Ascending aorta (tissue), 2 donors: ENCODE data around the gene SDK2. TPM values are rescaled to one million over a fixed set of nuclear protein-coding genes. Genes with fewer than 3 reads are reported as not detected.

Experiments used
- DNase-seq, 2 donors: peaks; one replicate each; pipeline ENCODE4 v3.0.0-alpha.2; 2019; ENCODE audit warnings: low spot score in 2 of 2
- H3K27ac ChIP-seq, 2 donors: fragments of 200-600 bp; sonication (generic); one replicate each; pipeline ENCODE4 v1.5.1; 2016 to 2017; ENCODE audit warnings: mild to moderate bottlenecking in 1 of 2
- H3K27me3 ChIP-seq: fragments of 200-600 bp; sonication (generic); one replicate; pipeline ENCODE4 v1.5.1; 2017
- H3K36me3 ChIP-seq, 2 donors: fragments of 200-600 bp; sonication (generic); one replicate each; pipeline ENCODE4 v1.5.1; 2016
- H3K4me1 ChIP-seq, 2 donors: fragments of 200-600 bp; sonication (generic); one replicate each; pipeline ENCODE4 v1.5.1; 2016 to 2017; ENCODE audit warnings: mild to moderate bottlenecking in 1 of 2
- H3K4me3 ChIP-seq, 2 donors: fragments of 200-600 bp; sonication (generic); one replicate each; pipeline ENCODE4 v1.5.1; 2016 to 2017; ENCODE audit warnings: mild to moderate bottlenecking in 1 of 2
- H3K9me3 ChIP-seq, 2 donors: fragments of 200-600 bp; sonication (generic); one replicate each; pipeline ENCODE4 v1.5.1; 2016
- intact Hi-C: fragments of 100-400 bp; cut with DNase I; formaldehyde crosslinking; loops from one replicate; pipeline ENCODE4 v1.15.1; 2023
- total RNA-seq: library from RNA; depleted of rRNA; stranded (reverse); fragments of >200 nt; gene quantifications from one replicate; pipeline ENCODE4 v1.1.0, GENCODE V29; 2016
- TF ChIP-seq, protein P1 (sequence below), 3 experiments: fragments of 200-600 bp in 2 of 3; fragments of 450-650 bp in 1 of 3; sonication (generic) in 2 of 3; IDR thresholded peaks; one replicate each; pipeline ENCODE4 v1.5.1; 2016 to 2019; ENCODE audit warnings: antibody characterized with exemption in 3 of 3, mild to moderate bottlenecking in 1 of 3, moderate library complexity in 1 of 3

SDK2 gene
- total RNA-seq, 1 donor from 2014 or later, result 8.1 TPM

DNA sequence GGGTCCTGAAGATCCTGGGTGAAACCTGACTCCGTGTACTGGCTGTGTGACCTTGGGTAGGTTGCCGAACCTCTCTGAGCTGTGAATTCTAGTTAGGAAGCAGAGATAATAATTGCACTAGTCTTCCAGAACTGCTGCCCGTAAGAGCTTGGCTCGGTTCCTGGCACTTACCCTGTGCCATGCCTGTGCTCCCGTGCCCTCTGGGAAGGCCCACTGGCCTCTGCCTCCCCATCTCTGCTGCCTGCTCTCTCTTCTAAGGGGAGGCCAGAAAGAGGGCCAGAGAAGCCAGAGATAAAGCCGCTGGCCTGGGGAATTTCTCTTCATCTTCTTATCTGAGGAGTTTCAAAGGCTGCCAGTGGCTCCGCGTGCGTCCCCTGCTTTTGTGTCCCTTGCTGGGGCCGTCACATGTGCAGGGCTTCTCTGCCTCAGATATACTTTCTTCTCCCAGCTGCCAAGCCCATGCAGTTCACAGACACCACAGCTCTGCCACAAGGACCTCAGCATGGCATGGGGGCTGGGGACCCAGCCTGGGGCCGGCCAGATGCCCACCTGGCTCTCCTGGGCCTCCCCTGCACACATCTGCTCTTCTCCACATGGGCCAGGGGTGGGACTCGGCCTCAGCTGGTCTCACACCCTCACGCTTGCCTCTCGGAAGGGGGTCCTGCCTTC, 145.2 kb downstream of the SDK2 start:
- no peak overlapping the region for H3K4me3 ChIP-seq
- no peaks in the 10 kb centered on the region for H3K27me3 ChIP-seq
- no peak overlapping the region for H3K27ac ChIP-seq
- DNase-seq, result no peak
- H3K36me3 ChIP-seq, result no peaks in the 10 kb centered on the region
- H3K9me3 ChIP-seq, result no peaks in the 10 kb centered on the region
- TF ChIP-seq, protein P1, sequence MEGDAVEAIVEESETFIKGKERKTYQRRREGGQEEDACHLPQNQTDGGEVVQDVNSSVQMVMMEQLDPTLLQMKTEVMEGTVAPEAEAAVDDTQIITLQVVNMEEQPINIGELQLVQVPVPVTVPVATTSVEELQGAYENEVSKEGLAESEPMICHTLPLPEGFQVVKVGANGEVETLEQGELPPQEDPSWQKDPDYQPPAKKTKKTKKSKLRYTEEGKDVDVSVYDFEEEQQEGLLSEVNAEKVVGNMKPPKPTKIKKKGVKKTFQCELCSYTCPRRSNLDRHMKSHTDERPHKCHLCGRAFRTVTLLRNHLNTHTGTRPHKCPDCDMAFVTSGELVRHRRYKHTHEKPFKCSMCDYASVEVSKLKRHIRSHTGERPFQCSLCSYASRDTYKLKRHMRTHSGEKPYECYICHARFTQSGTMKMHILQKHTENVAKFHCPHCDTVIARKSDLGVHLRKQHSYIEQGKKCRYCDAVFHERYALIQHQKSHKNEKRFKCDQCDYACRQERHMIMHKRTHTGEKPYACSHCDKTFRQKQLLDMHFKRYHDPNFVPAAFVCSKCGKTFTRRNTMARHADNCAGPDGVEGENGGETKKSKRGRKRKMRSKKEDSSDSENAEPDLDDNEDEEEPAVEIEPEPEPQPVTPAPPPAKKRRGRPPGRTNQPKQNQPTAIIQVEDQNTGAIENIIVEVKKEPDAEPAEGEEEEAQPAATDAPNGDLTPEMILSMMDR (IDR thresholded peaks at IDR 0.05), result no peak
- no peaks in the 10 kb centered on the region for H3K4me1 ChIP-seq
- intact Hi-C loops, result no loop called here

DNA sequence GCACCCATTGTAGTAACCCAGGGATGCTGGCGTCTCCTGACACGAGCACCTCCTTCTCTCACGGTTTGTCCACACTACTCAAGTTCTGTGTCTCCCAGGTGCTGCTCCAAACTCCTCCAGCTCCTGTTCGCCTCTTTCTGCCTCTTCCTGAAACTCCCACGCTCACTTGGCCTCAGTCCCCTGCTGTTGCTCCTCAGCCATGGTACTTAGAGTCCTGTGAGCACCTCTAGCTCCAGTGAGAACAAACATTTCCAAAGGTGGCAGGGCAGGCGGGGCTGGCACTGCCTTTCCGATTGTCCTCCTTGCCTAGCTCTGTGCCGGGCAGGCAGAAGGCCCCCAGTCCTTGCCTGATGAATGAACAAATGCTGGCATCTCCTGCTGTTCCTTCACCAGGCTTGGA, 146.1 kb downstream of the SDK2 start:
- H3K4me3 ChIP-seq, result no peak overlapping the region
- no peak for DNase-seq
- H3K27ac ChIP-seq, result no peak overlapping the region
- no peaks in the 10 kb centered on the region for H3K36me3 ChIP-seq
- H3K27me3 ChIP-seq, result no peaks in the 10 kb centered on the region
- intact Hi-C loops, result no loop called here
- no peaks in the 10 kb centered on the region for H3K4me1 ChIP-seq
- TF ChIP-seq, protein P1 (IDR thresholded peaks at IDR 0.05), result no peak
- no peaks in the 10 kb centered on the region for H3K9me3 ChIP-seq

DNA sequence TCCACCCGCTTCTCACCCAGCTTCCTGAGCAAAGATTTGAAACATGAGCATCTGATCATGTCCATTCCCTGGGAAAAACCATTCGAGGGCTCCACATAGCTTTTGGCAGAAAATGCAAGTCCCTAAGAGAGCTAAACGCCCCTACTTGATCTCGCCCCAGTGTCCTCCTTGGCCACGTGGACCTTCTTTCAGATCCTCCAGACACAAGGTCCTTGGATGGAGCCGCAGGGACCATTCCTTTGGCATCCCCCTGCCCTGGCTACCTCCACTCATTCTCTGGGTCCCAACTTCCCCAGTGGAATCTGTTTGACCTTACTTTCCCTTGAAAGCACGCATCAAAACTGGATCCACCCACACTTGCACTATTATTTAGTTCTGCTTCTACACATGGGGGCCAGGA, 146.5 kb downstream of the SDK2 start:
- H3K4me1 ChIP-seq, result no peaks in the 10 kb centered on the region
- no peaks in the 10 kb centered on the region for H3K27me3 ChIP-seq
- intact Hi-C loops, result no loop called here
- no peak overlapping the region for H3K4me3 ChIP-seq
- no peak for DNase-seq
- no peaks in the 10 kb centered on the region for H3K9me3 ChIP-seq
- TF ChIP-seq, protein P1 (IDR thresholded peaks at IDR 0.05), result no peak
- H3K36me3 ChIP-seq, result no peaks in the 10 kb centered on the region
- no peak overlapping the region for H3K27ac ChIP-seq

DNA sequence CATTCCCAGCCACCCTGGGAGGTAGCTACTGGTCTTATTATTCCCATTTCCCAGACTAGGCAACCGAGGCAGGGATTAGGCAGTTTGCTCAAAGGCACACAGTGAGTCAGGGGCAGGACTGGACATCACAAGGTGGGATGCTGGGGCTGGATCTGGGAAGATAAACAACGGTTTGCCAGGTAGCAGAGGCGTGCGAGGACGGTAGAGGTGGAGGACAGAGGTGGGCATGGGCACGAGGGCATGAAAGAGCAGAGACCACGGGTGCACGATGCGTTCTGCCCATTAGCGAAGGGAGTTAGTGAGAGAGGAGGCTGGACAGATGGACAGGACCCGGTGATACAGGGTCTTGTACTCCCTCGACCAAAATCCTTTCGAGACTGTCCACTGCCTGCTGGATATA, 148.0 kb downstream of the SDK2 start:
- TF ChIP-seq, protein P1 (IDR thresholded peaks at IDR 0.05), result no peak
- no peak overlapping the region for H3K27ac ChIP-seq
- no peak for DNase-seq
- no peak overlapping the region for H3K4me3 ChIP-seq
- no peaks in the 10 kb centered on the region for H3K36me3 ChIP-seq
- H3K4me1 ChIP-seq, result no peaks in the 10 kb centered on the region
- intact Hi-C loops, result no loop called here
- H3K9me3 ChIP-seq, result no peaks in the 10 kb centered on the region
- H3K27me3 ChIP-seq, result no peaks in the 10 kb centered on the region

DNA sequence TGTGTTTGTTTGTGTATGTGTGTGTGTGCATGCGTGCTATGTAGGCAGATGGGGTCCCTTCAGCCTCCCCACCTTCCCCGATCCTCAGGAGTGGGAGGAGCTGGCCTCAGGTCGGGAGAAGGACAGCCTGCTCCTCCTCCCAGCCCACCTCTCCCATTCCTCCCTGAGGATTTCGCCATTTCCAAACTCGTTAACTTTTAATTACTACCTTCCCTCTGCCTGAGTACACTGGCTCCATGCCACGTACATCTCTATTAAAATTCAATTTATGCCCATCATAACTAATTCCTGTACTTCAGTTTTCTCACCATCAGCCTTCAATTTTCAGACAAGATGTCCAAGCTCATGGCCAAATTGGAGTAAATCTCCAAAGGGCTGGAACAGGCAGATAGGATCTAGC, 148.6 kb downstream of the SDK2 start:
- Histone ChIP-seq H3K27ac (no peak overlapping the region), H3K27me3 (no peaks in the 10 kb centered on the region), H3K36me3 (no peaks in the 10 kb centered on the region), H3K4me1 (no peaks in the 10 kb centered on the region), H3K4me3 (no peak overlapping the region), H3K9me3 (no peaks in the 10 kb centered on the region)
- TF ChIP-seq, protein P1 (IDR thresholded peaks at IDR 0.05), result no peak
- no peak for DNase-seq
- intact Hi-C loops, result no loop called here

DNA sequence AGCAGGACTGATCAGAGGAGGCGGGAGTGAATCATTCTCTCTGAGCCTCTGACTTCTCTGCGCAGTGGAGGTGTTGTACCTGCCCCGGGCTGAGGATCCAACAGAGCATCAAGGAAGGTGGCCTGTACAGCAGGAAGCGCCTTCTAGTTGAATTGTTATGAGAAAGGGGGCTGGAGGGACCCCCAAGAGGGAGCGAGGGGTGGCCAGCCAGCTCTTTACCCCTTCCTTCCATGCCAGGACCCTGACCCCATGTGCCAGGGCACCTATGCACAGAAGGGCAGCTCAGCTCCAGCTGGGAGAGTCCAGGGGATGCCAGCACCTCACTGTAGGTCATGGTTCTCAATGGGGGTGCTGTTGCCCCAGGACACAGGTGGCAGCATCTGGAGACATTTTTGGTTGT, 149.3 kb downstream of the SDK2 start:
- H3K27ac ChIP-seq, result no peak overlapping the region
- H3K27me3 ChIP-seq, result no peaks in the 10 kb centered on the region
- intact Hi-C loops, result no loop called here
- H3K4me3 ChIP-seq, result no peak overlapping the region
- no peaks in the 10 kb centered on the region for H3K36me3 ChIP-seq
- H3K4me1 ChIP-seq, result no peaks in the 10 kb centered on the region
- TF ChIP-seq, protein P1 (IDR thresholded peaks at IDR 0.05), result no peak
- H3K9me3 ChIP-seq, result no peaks in the 10 kb centered on the region
- DNase-seq, result no peak
